Naive thymus-derived CD4-positive, alpha-beta T cell (primary cell): Measurements from ENCODE around the gene RTP5. TPM values are rescaled to one million over a fixed set of nuclear protein-coding genes. Genes with fewer than 3 reads are reported as not detected.
A peak's percentile ranks its signal among the peaks of the same experiment; 100 is the strongest.
"Not testable (repeated sequence)": the region's sequence is repeated elsewhere in the genome, so short reads cannot be mapped to it uniquely, and the experiment has no call there.

Source experiments
- ATAC-seq: fragments of 150-1000 bp; cut with Tn5 transposase; 2 replicates; pipeline ENCODE4 v1.10.0; 2021; ENCODE audit warnings: mild to moderate bottlenecking, moderate library complexity
- CTCF ChIA-PET: fragments of 350-600 bp; sonication (Branson Sonifier 250); formaldehyde crosslinking; loops from one replicate; lab custom pipeline; 2021; ENCODE audit warnings: antibody characterized with exemption; lab: Charles Lee
- POLR2A ChIA-PET: fragments of 350-600 bp; sonication (Branson Sonifier 250); formaldehyde crosslinking; loops from one replicate; lab custom pipeline; 2021; ENCODE audit warnings: antibody characterized with exemption, inconsistent platforms; lab: Charles Lee
- DNase-seq, 9 donors: peaks; one replicate each; pipeline versions ENCODE4 v3.0.0 to v3.0.0-alpha.2; 2020 to 2022; ENCODE audit warnings: mixed read lengths in 1 of 9
- H3K27ac ChIP-seq: one replicate; pipeline ENCODE4 v1.7.0; 2013; ENCODE audit warnings: mild to moderate bottlenecking, low read depth, low read length, moderate library complexity
- H3K27me3 ChIP-seq, 2 donors: one replicate each; pipeline ENCODE4 v1.7.0; 2013; ENCODE audit warnings: low read length in 2 of 2, mild to moderate bottlenecking in 2 of 2, moderate library complexity in 2 of 2; ENCODE audit not compliant: control insufficient read depth in 2 of 2, insufficient read depth in 2 of 2
- H3K36me3 ChIP-seq, 3 experiments: 1 replicate in 2 of 3; 2 replicates in 1 of 3; pipeline ENCODE4 v1.7.0; 2013; ENCODE audit warnings: low read length in 3 of 3, mild to moderate bottlenecking in 3 of 3, moderate library complexity in 1 of 3; ENCODE audit not compliant: insufficient read depth in 3 of 3, control insufficient read depth in 2 of 3
- H3K4me1 ChIP-seq, 2 donors: one replicate each; pipeline ENCODE4 v1.7.0; 2013; ENCODE audit warnings: low read length in 2 of 2, mild to moderate bottlenecking in 2 of 2, moderate library complexity in 1 of 2; ENCODE audit not compliant: control insufficient read depth in 2 of 2, insufficient read depth in 2 of 2
- H3K4me3 ChIP-seq: 2 replicates; pipeline ENCODE4 v1.7.0; 2013; ENCODE audit warnings: mild to moderate bottlenecking, low read length
- H3K9me3 ChIP-seq, 3 experiments: 1 replicate in 2 of 3; 2 replicates in 1 of 3; pipeline ENCODE4 v1.7.0; 2013; ENCODE audit warnings: low read length in 3 of 3; ENCODE audit not compliant: control insufficient read depth in 2 of 3
- H3K27ac Mint-ChIP-seq, 9 donors: one replicate each; pipeline ENCODE4 v1.8.0; 2020 to 2022; ENCODE audit warnings: mixed read lengths in 9 of 9, mild to moderate bottlenecking in 8 of 9, moderate library complexity in 5 of 9, inconsistent platforms in 2 of 9
- H3K27me3 Mint-ChIP-seq, 5 donors: one replicate each; pipeline ENCODE4 v1.8.0; 2021 to 2022; ENCODE audit warnings: mixed read lengths in 5 of 5, mild to moderate bottlenecking in 1 of 5
- H3K36me3 Mint-ChIP-seq, 5 donors: one replicate each; pipeline ENCODE4 v1.8.0; 2020 to 2022; ENCODE audit warnings: mixed read lengths in 5 of 5, mild to moderate bottlenecking in 3 of 5, inconsistent platforms in 1 of 5
- H3K4me1 Mint-ChIP-seq, 7 donors: one replicate each; pipeline ENCODE4 v1.8.0; 2020 to 2022; ENCODE audit warnings: mixed read lengths in 7 of 7, mild to moderate bottlenecking in 3 of 7, inconsistent platforms in 1 of 7
- H3K4me3 Mint-ChIP-seq, 10 donors: one replicate each; pipeline ENCODE4 v1.8.0; 2020 to 2022; ENCODE audit warnings: mild to moderate bottlenecking in 10 of 10, mixed read lengths in 10 of 10, moderate library complexity in 6 of 10, inconsistent platforms in 2 of 10
- H3K9me3 Mint-ChIP-seq, 11 donors: one replicate each; pipeline ENCODE4 v1.8.0; 2020 to 2022; ENCODE audit warnings: mixed read lengths in 11 of 11, mild to moderate bottlenecking in 4 of 11, inconsistent platforms in 1 of 11, moderate library complexity in 1 of 11
- intact Hi-C, 2 donors: fragments of 100-400 bp; cut with micrococcal nuclease; formaldehyde crosslinking; loops; one replicate each; pipeline ENCODE4 v1.15.1; 2023
- polyA plus RNA-seq, 2 donors: library from polyadenylated mRNA; unstranded; fragments of 300-500 nt; fragmentation: Illumina TruSeq; gene quantifications; one replicate each; pipeline ENCODE4 v1.2.3, GENCODE V29; 2021
- total RNA-seq, 6 experiments: library from RNA in 5 of 6; stranded (reverse) in 5 of 6; gene quantifications; 1 replicate in 5 of 6; 2 replicates in 1 of 6; pipeline ENCODE4 v1.2.3 and lab custom pipeline; 2021 to 2026

RTP5 gene
- under 1 TPM in 1 of 5 experiments, not detected in 4; 0.54 TPM for total RNA-seq
- not detected for polyA plus RNA-seq
- not detected for total RNA-seq (lab: John Stamatoyannopoulos, UW)

GRCh38 chr2:241869087-241869961, at the start of gene RTP5:
Gene RTP5 (plus strand): TSS chr2:241869729. CDS start chr2:241869757, 28 bp downstream.
- Histone ChIP-seq H3K4me1 (peaks cover 16 to 82% of the 10 kb centered on the region in 2 donors), H3K27ac (no peak within 1 kb of the TSS), H3K36me3 (no peaks in the 10 kb centered on the region), H3K9me3 (no peaks in the 10 kb centered on the region), H3K4me3 (peak within 1 kb of the TSS; percentile 48), H3K27me3 (no peaks in the 10 kb centered on the region)
- DNase-seq (no peak), ATAC-seq (no peak)
- H3K27ac Mint-ChIP-seq: peak within 1 kb of the TSS in 5 of 9 donors; percentile 12 to 73 (median 29)
- peaks cover 19 to 44% (median 30%) of the 10 kb centered on the region in 7 donors for H3K4me1 Mint-ChIP-seq
- CTCF ChIA-PET: interaction anchor here (3.9 kb wide), 1 partner anchor 10 kb away, joined by 17 read pairs; no protein-coding TSS in a partner anchor
- POLR2A ChIA-PET: interaction anchor here (1.1 to 1.5 kb wide), 3 partner anchors 9 to 134 kb away, joined by 3 to 4 read pairs (median 4); no protein-coding TSS in a partner anchor
- H3K36me3 Mint-ChIP-seq: peaks cover 0 to 1% (median 0%) of the 10 kb centered on the region in 5 donors
- H3K27me3 Mint-ChIP-seq: peaks cover 0 to 17% (median 4%) of the 10 kb centered on the region in 5 donors
- peak within 1 kb of the TSS in 9 of 10 donors; percentile 11 to 82 (median 71) for H3K4me3 Mint-ChIP-seq
- peaks cover 0 to 10% (median 0%) of the 10 kb centered on the region in 11 donors for H3K9me3 Mint-ChIP-seq
- intact Hi-C loops: no loop called here

- DNase-seq, H3K9me3 ChIP-seq, H3K27me3 ChIP-seq, H3K36me3 ChIP-seq, intact Hi-C loops, ATAC-seq, CTCF ChIA-PET, H3K27ac ChIP-seq, H3K4me1 ChIP-seq, H3K36me3 Mint-ChIP-seq, H3K4me3 ChIP-seq, H3K4me3 Mint-ChIP-seq: not testable (repeated sequence)
- peak overlapping the region in 2 of 9 donors; percentile 8 to 41 for H3K27ac Mint-ChIP-seq
- POLR2A ChIA-PET: interaction anchor here (0.7 kb wide), 1 partner anchor 56 kb away, joined by 3 read pairs; no protein-coding TSS in a partner anchor
- peaks cover 0 to 19% (median 7%) of the 10 kb centered on the region in 5 donors for H3K27me3 Mint-ChIP-seq
- peaks cover 0 to 22% (median under 1%) of the 10 kb centered on the region in 11 donors for H3K9me3 Mint-ChIP-seq
- H3K4me1 Mint-ChIP-seq: peaks cover 10 to 27% (median 15%) of the 10 kb centered on the region in 7 donors
Observed at GRCh38 chr2:241819947-241820624, 49.4 kb upstream of the RTP5 start.

- DNase-seq (no peak), ATAC-seq (no peak)
- peaks cover 0 to 24% (median 13%) of the 10 kb centered on the region in 5 donors for H3K27me3 Mint-ChIP-seq
- intact Hi-C loops: no loop called here
- peaks cover 0 to 22% (median 6%) of the 10 kb centered on the region in 11 donors for H3K9me3 Mint-ChIP-seq
- H3K36me3 Mint-ChIP-seq: peaks cover 0 to 11% (median 4%) of the 10 kb centered on the region in 5 donors
- no peak overlapping the region for H3K27ac Mint-ChIP-seq
- peaks cover 10 to 27% (median 15%) of the 10 kb centered on the region in 7 donors for H3K4me1 Mint-ChIP-seq
- Histone ChIP-seq H3K27ac (no peak overlapping the region), H3K4me1 (peaks cover 4 to 7% of the 10 kb centered on the region in 2 donors), H3K36me3 (no peaks in the 10 kb centered on the region), H3K4me3 (no peak overlapping the region), H3K9me3 (no peaks in the 10 kb centered on the region), H3K27me3 (no peaks in the 10 kb centered on the region)
- CTCF ChIA-PET: no interaction called here
- peak overlapping the region in 3 of 10 donors; percentile 23 to 56 (median 56) for H3K4me3 Mint-ChIP-seq
- POLR2A ChIA-PET: interaction anchor here (0.7 kb wide), 1 partner anchor 55 kb away, joined by 3 read pairs; no protein-coding TSS in a partner anchor
Observed at GRCh38 chr2:241820625-241821384, 48.7 kb upstream of the RTP5 start.

- H3K36me3 ChIP-seq: no peaks in the 10 kb centered on the region
- ATAC-seq (no peak), DNase-seq (no peak)
- no peak overlapping the region for H3K4me3 ChIP-seq
- intact Hi-C loops: no loop called here
- peak overlapping the region in 5 of 10 donors; percentile 23 to 73 (median 56) for H3K4me3 Mint-ChIP-seq
- H3K36me3 Mint-ChIP-seq: peaks cover 0 to 11% (median 4%) of the 10 kb centered on the region in 5 donors
- CTCF ChIA-PET: no interaction called here
- peaks cover 0 to 24% (median 13%) of the 10 kb centered on the region in 5 donors for H3K27me3 Mint-ChIP-seq
- H3K27me3 ChIP-seq: no peaks in the 10 kb centered on the region
- peaks cover 4 to 7% of the 10 kb centered on the region in 2 donors for H3K4me1 ChIP-seq
- peaks cover 0 to 27% (median 13%) of the 10 kb centered on the region in 11 donors for H3K9me3 Mint-ChIP-seq
- POLR2A ChIA-PET: no interaction called here
- peak overlapping the region in 4 of 9 donors; percentile 22 to 45 (median 24) for H3K27ac Mint-ChIP-seq
- H3K9me3 ChIP-seq: no peaks in the 10 kb centered on the region
- H3K4me1 Mint-ChIP-seq: peaks cover 10 to 27% (median 15%) of the 10 kb centered on the region in 7 donors
- no peak overlapping the region for H3K27ac ChIP-seq
Observed at GRCh38 chr2:241821460-241822263, 47.9 kb upstream of the RTP5 start.

- CTCF ChIA-PET: no interaction called here
- H3K27ac Mint-ChIP-seq: peak overlapping the region in 3 of 9 donors; percentile 30 to 83 (median 67)
- peaks cover 0 to 12% (median 7%) of the 10 kb centered on the region in 5 donors for H3K36me3 Mint-ChIP-seq
Observed at GRCh38 chr2:241822264-241822623, 47.3 kb upstream of the RTP5 start.

More at GRCh38 chr2:241822264-241822623, 47.3 kb upstream of the RTP5 start:
- no peak for ATAC-seq
- H3K27me3 Mint-ChIP-seq: peaks cover 0 to 26% (median 13%) of the 10 kb centered on the region in 5 donors
- no peaks in the 10 kb centered on the region for H3K27me3 ChIP-seq
- POLR2A ChIA-PET: no interaction called here
- H3K36me3 ChIP-seq: no peaks in the 10 kb centered on the region
- peak overlapping the region in 2 of 10 donors; percentile 33 to 55 for H3K4me3 Mint-ChIP-seq
- H3K4me1 ChIP-seq: peaks cover 4 to 7% of the 10 kb centered on the region in 2 donors
- no peak for DNase-seq
- peaks cover 0 to 5% (median 0%) of the 10 kb centered on the region in 3 experiments for H3K9me3 ChIP-seq
- peaks cover 10 to 27% (median 14%) of the 10 kb centered on the region in 7 donors for H3K4me1 Mint-ChIP-seq
- peaks cover 0 to 33% (median 17%) of the 10 kb centered on the region in 11 donors for H3K9me3 Mint-ChIP-seq
- intact Hi-C loops: no loop called here
- H3K4me3 ChIP-seq: no peak overlapping the region
- H3K27ac ChIP-seq: no peak overlapping the region
